Measurements from ENCODE around the gene TPI1. TPM values are rescaled to one million over a fixed set of nuclear protein-coding genes. Genes with fewer than 3 reads are reported as not detected.
"Not testable (repeated sequence)": the region's sequence is repeated elsewhere in the genome, so short reads cannot be mapped to it uniquely, and the experiment has no call there.

The TPI1 gene
- polyA plus RNA-seq, 10 donors = 716 to 1,072 (median 910) TPM

- DNase-seq = no peak
Observed at GRCh38 chr12:6843118-6843902, 24.0 kb upstream of the TPI1 start.

- no peak for DNase-seq
Observed at GRCh38 chr12:6845395-6845794, 21.9 kb upstream of the TPI1 start.

GRCh38 chr12:6846316-6846869 is 20.9 kb upstream of the TPI1 start:
- no peak for DNase-seq

GRCh38 chr12:6847676-6848075 is 19.7 kb upstream of the TPI1 start:
- DNase-seq = no peak

GRCh38 chr12:6849427-6849826 is 17.9 kb upstream of the TPI1 start:
- no peak for DNase-seq

- DNase-seq = no peak
Observed at GRCh38 chr12:6849976-6850560, 17.3 kb upstream of the TPI1 start.

- no peak for DNase-seq
Observed at GRCh38 chr12:6850796-6851152, 16.6 kb upstream of the TPI1 start.

- DNase-seq = peak; percentile 95 to 99 (median 98)
Observed at GRCh38 chr12:6851153-6851920, 16.0 kb upstream of the TPI1 start, which contains the start of gene CDCA3. CDCA3 (minus strand) TSS chr12:6851286; CDS start chr12:6850952, 334 bp downstream.

GRCh38 chr12:6851921-6852650 is 15.2 kb upstream of the TPI1 start, which contains the start of gene USP5:
USP5 (plus strand) TSS chr12:6852150; CDS start chr12:6852180, 30 bp downstream.
- peak; percentile 99 to 100 (median 100) for DNase-seq

- peak in 1 of 3 donors; percentile 58 for DNase-seq
Observed at GRCh38 chr12:6852651-6853354, 14.5 kb upstream of the TPI1 start.

GRCh38 chr12:6853626-6854025 is 13.7 kb upstream of the TPI1 start:
- no peak for DNase-seq

GRCh38 chr12:6854036-6854435 is 13.3 kb upstream of the TPI1 start:
- no peak for DNase-seq

GRCh38 chr12:6855322-6855721 is 12.0 kb upstream of the TPI1 start:
- no peak for DNase-seq

GRCh38 chr12:6858799-6859198 is 8.5 kb upstream of the TPI1 start:
- no peak for DNase-seq

GRCh38 chr12:6860116-6860515 is 7.2 kb upstream of the TPI1 start:
- no peak for DNase-seq

GRCh38 chr12:6860942-6861341 is 6.4 kb upstream of the TPI1 start:
- no peak for DNase-seq

GRCh38 chr12:6861391-6861790 is 5.9 kb upstream of the TPI1 start:
- no peak for DNase-seq

GRCh38 chr12:6863033-6863432 is 4.3 kb upstream of the TPI1 start:
- no peak for DNase-seq

- DNase-seq = no peak
Observed at GRCh38 chr12:6863586-6864321, 3.6 kb upstream of the TPI1 start.

GRCh38 chr12:6865307-6865706 is 2.0 kb upstream of the TPI1 start:
- DNase-seq = not testable (repeated sequence)

Data from muscle of back (tissue), 11 donors.